NCI-H345 (cell line): ENCODE results near the gene ADPRHL1.

Experiments
- DNase-seq: peaks from one replicate; lab custom pipeline; 2025; lab: John Stamatoyannopoulos, UW

Gene ADPRHL1

DNA sequence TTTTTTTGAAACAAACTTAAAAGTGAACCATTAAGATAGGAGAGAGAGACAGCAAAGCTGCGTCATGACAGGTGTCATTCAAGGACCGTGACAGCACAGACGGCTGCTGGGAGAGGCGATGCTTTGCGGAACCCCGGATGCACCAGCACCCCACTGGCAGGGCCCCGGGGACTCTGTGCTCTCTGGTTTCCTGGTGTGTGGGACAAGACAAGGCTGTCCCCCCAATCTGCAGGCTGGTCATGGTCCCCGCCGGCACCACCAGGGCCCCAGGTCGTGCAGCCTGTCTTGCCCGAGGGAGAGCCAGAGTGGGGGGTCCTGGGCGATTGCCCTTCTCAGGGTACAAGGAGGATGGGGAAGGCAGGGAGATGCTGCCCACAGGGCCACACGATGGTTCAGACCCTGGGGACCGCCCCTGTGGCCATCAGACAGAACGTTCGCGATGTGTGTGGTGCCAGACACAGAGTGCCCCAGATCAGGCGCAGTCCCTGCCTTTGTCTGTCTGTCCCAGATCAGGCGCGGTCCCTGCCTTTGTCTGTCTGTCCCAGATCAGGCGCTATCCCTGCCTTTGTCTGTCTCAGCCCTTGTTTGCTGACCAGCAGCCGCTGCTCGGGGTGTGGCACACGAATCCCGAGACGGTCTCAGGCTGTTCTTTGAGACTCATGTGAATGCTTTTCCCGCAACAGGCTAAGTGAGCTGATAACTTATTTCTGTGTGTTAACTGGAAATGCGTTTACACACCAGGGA, 36.1 kb downstream of the ADPRHL1 start:
- no peak for DNase-seq

DNA sequence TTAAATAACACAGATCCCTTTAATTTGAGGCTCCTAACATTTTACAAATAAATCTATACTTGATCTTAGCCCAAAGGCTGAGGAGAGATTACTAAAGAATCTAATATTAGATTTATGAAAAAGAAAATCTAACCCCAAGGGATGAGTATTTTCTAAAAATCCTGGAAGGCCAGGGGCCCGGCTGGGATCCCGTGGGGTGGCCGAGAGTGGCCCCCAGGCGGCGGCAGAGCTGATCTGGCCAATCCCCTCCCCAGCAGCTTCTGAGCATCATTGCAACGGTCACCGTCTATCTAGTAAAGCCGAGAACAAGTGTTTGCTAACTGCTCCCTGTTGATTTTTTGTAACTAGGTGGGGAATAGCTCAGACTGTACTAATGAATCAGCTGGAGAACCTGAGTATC, 37.5 kb downstream of the ADPRHL1 start:
- DNase-seq, result no peak

DNA sequence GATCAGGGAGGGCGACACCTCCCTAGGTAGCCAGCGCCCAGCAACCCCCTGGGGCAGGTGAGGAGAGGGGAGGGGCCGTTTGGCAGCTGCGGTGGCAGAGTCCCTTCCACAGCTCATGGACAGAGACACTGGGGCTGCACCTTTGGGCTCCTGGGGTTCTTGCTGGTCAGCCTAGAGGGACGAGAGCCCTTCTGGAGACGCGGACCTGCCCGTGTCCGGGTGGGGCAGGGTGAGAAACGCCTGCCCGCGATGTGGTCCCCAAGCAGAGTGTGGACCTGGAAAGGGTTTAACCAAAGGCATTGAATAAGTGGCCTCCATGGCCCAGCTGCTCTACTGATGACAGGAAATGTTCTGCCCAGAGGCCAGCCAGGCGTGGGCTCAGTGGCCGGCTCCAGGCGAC, 38.3 kb downstream of the ADPRHL1 start:
- no peak for DNase-seq

DNA sequence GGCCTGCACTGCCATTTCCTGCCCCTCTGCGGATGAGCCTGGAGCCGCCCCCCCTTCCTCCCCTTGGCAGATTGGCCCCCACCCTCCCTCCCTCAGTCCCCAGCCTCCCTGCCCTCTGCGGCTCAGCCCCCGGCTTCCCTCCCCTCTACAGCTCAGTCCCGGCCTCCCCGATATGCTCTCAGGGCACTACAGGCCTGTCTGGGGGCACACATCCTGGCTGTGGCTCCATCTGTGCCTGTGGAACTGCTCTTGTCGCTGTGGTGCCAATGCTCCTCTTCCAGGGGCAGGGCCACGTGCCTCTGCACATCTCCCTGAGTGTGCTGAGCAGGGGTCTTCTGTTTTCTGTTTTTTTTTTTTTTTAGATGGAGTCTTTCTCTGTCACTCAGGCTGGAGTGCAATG, 39.0 kb downstream of the ADPRHL1 start:
- no peak for DNase-seq

GRCh38 chr13:113413898-113414282, 39.4 kb downstream of the ADPRHL1 start:
- no peak for DNase-seq

GRCh38 chr13:113413178-113413897, 40.0 kb downstream of the ADPRHL1 start:
- DNase-seq, result no peak

DNA sequence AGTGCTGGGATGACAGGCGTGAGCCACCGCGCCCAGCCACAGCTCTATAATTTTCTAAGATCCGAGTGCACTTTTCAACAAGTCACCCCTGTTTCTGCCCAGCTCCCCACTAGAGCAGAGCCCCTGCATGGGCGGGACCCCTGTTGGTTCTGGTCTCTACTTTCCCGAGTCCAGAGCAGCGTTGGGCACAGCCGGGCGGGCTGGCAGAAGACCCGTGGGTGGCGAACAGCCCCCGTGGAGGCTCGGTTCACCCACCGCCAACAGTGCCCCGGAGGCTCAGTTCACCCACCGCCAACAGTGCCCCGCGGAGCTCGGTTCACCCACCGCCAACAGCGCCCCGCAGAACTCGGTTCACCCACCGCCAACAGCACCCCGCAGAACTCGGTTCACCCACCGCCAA, 40.8 kb downstream of the ADPRHL1 start:
- no peak for DNase-seq

DNA sequence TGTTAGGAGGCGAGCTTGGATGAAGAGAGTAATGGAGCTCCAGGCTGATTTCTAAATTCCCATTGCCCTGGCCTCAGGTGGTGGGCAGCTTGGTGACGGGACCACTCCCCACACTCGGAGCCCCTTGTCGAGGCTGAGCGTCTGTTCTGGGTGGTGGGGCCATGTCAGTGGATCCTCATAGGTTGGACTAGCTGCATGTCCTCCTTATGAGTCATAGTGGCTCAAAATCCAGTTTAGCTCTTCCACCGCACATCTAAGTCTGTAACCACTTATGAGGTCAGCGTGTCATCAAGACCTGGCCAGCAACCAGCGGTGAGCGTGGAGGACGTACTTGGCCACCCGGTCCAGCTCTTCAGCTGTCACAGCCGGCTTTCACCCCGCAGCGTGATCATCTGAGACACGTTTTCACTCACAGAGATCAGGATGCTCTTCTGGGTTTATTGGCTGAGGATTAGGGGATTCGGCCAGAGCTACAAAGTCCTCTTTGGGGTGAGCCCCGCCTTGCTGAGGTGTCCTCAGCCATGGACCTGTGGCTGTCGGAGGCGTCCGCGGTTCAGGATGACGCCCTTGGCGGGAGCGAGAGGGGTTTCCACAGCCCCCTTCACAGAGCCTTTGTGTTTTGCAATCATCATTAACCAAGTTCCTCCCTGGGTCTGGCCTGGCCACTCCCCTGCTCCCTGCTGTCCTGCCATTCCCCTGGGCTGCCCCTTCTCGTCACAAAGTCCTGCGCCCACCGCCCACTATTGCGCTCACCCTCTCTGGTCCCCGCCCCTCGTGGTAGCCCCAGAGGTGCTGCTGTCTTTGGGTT, 41.9 kb downstream of the ADPRHL1 start:
- no peak for DNase-seq

DNA sequence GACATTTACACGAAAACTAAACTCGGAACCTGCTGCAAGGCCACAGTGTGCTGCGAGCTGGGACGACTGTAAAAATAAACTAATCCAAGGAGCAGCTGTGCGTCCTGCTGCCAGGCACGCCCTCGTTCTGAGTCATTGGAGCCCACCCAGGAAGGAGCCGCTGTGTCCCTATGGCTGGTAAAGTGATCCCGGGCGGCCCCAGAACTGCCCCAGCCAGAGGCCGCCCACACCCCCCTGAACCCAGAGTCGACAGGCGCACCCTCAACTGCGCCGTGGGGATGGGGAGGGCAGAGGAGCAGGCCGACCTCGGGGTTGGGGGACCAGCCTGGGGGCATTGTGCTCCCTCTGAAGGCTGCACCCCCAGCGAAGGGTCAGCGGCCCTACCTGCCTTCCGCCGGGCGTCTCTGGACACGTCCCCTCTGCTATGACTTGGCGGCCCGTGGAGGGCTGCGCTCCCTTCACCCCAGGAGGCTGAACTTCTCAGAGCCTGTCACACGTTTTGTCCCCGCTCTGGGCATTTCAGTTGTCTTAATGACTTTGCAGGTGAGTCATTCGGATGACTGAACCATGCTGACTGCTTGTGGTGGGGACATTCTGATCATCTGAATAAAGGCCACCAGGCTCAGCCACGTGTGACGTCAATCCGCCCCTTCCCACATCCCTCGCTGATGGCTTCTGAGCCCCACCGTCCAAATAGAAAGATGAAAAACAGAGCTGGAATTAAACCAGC, 42.7 kb downstream of the ADPRHL1 start:
- DNase-seq, result no peak

- no peak for DNase-seq
These were observed 44.7 kb downstream of the ADPRHL1 start for GRCh38 chr13:113408562-113408961.

GRCh38 chr13:113407531-113408393, 45.5 kb downstream of the ADPRHL1 start:
- no peak for DNase-seq

DNA sequence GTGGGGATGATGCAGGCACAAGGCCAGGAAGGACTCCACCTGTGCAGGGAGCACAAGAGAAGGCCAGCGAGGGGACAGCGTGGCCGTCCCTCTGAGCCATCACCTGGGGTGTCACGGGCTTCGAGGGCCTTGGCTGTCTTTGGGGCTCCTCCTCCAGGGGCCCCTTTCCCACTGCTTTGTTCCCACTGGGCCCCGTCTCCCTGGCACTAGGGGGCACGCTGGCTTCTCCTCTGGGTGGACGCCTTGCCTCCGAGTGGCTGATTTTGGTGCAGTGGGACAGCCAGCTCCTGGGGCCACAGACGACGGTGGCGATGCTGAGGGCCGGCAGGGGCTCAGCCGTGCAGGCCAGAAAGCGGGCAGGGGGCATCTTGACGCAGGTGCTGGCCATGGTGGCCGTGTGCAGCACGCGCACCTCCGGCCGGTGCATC, 46.2 kb downstream of the ADPRHL1 start:
- DNase-seq, result no peak

DNA sequence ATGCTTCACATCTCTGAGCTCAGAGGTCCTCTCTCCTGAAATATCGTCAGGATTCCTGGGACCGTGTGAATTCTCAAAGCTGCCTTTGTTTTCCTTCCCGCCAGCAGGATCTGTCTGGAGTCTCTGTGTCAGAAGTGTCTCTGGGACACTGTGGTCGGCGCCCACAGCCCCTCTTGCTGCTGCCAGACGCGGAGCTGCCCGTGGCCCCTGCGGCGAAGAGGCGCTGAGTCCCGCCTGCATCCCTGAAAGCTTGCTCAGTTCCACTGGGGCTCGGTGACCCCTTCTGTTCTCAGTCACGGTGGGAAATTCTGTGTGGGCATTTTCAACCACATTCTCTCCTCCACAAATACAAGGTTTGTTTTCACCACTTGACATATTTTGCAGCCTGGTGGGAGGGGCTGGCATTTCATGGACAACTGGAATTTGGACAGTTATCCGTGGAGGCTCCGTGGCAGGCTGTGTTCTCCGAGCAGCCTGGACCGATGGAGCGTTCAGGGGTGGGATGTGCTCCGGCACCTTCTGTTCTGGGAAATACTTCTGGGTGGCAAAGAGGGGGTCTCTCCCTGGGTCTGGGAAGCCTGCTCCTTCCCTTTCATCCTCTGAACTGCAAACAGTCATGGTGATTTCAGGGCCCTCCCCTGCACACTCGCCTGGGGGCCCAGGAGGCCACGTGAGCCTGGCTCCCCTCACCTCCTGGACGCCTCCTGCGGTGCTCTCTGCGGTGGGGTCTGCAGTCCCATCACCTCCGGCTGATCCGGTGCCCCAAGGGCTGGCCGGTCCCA, 46.8 kb downstream of the ADPRHL1 start:
- no peak for DNase-seq

DNA sequence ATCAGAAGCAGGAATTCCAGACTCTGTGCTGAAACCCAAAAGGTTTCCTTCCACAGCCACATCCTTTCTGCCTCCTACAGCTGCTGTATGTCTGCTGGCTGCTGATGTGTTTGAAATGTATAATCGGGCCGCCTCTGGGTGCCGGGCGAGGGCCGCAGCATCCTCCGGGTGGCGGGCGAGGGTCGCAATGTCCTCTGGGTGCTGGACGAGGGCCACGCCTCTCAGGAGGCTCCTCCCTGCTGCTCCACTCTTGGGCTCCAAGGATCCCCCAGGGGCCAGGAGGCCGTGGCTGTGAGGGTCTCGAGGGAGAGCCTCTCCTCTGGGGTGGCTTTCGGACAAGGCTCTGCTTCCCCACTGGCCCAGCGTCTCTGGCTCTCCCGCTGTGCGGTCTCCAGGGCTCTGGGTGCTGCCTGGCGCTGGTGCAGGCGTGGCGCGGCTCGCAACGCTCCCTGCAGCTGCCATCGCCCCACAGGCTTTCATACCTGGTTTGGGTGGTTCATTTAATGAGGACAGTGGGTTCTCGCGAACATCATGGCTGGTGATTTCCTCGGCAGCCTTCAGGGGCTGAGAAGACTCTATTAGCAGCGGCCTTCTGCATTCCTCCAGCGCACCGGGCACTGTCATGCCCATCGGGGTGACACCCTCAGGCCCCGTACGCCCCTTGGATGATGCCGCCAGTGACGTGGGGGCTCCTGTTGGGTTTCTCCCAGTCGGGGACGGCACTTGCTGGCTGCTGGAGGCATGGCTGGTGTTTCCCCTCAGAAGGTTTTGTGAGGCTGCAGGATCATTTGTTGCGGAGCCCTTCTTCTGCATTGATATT, 47.6 kb downstream of the ADPRHL1 start:
- DNase-seq, result peak; percentile 83

DNA sequence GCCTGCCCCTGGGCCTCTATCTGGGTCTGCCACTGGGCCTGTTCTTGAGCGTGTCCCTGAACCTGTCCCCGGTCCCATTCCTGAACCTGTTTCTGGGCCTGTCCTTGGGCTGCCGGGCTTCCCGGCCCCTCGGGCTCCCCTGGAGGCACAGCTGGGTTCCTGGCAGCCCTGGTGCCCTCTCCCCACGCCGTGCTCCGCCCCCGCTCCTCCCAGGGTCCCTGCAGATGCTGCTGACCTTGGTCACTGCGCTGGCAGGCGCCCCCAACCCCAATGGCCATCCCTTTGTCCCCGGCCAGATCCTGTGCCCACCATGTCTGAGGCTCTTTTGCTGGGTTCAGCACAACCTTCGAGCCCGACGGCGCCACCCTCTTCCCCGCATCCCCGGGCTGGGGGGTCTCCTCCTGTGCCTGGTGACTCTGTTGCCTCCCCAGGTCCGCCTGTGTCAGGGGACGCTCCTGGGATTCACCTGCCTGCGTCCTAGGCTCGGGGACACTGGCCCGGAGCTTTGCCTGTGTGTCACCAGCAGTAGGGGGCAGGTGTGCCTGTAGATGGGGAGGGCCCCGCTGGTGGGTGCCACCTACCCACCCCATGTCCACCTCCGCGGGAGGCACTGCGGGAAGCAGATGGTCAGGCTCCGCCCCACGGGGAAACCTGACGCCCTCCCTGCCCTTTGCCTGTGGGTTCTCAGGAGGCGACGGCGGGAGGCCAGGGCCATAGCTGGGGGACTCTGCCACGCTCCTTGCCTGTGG, 48.4 kb downstream of the ADPRHL1 start:
- peak; percentile 83 for DNase-seq

DNA sequence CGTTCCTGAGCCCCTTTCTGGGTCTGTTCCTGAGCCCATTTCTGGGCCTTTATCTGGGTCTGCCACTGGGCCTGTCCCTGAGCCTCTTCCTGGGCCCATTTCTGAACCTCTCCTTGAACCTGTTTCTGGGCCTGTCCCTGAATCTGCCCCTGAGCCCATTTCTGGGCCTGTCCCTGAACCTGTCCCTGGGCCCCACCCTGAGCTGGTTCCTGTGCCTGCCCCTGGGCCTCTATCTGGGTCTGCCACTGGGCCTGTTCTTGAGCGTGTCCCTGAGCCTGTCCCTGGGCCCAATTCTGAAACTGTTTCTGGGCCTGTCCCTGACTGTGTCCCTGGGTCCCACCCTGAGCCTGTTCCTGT, 48.9 kb downstream of the ADPRHL1 start:
- no peak for DNase-seq

DNA sequence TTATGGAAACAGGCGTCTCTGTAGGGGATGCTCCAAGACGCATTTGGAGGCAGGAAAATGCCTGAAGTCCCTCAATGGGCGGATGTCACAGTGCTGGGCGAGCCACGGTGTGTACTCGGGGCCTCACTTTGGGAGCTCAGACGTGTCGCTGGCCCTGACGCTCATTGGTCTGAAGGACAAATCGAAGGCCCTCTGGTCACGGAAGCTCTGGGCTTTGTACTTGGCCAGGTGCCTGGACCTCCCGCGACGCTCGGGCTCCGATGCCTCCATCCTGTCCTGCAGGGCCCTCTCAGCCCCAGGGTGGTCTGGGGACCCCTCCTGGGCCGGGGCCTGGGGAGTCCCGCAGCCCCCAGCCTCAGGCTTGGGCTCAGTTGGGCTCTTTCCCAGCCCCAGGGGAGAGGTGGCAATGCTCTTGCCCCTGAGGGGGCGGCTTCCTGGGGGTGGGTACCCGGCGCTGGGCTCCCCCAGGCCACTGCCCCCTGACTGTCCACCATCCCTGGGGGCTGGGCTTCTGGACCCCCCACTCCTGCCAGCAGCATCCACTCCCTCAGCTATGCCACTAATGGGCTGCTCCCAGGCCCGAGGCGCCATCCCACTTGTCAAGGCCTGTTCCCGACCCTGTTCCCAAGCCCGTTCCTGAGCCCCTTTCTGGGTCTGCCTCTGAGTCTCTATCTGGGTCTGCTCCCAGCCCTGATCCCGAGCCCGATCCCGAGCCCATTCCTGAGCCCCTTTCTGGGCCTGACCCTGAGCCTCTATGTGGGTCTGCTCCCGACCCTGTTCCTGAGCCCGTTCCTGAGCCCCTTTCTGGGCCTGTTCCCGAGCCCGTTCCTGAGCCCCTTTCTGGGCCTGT, 49.8 kb downstream of the ADPRHL1 start:
- DNase-seq, result no peak
